ENCODE data around the gene CASKIN1. TPM values are rescaled to one million over a fixed set of nuclear protein-coding genes. Genes with fewer than 3 reads are reported as not detected.
A peak's percentile ranks its signal among the peaks of the same experiment; 100 is the strongest.

The CASKIN1 gene
- total RNA-seq, 1 experiment from 2014 or later = 5.9 TPM

DNA sequence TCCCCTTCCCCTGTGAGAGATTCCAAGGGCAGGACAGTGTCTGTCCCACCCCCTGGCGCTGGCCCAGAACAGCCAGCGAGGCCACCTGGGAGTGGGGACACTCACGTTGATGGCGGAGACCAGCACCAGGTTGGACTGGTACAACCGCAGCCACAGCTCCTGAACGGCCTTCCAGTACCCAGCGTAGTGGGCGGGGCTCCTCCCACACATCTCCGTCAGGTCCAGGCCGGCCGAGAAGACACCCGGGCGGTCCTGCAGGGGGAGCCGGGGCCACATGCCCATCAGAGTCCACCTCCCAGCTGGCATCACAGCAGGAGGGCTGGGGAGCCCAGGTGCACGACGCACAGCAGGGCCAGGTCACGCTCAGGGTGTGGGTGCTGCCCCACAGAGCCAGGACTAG lies 47.9 kb upstream of the CASKIN1 start:
- no peak for DNase-seq (ENCODE audit: low read depth, low spot score)
- RAD21 ChIA-PET (ENCODE audit: low non-redundant PET in 1 of 2, low total read pairs in 2 of 2, uncharacterized antibody in 2 of 2, unreplicated experiment in 2 of 2) = no interaction called here
- peak; percentile 52 for ATAC-seq
- Histone ChIP-seq H3K36me3 (ENCODE audit: control insufficient read depth in 1 of 2, insufficient read depth in 2 of 2, low read length in 2 of 2) (peaks cover 21 to 47% of the 10 kb centered on the region in 2 experiments; a peak in 3 of 4 replicates), H3K9ac (ENCODE audit: low read length) (no peak overlapping the region), H3K4me3 (replicated peaks in 1 of 2; ENCODE audit: low read depth in 1 of 2, low read length in 2 of 2) (no peak overlapping the region), H2AFZ (ENCODE audit: low read depth, low read length, poor library complexity, severe bottlenecking) (no peak overlapping the region), H3K4me1 (ENCODE audit: control insufficient read depth in 1 of 2, insufficient read depth in 2 of 2, low read length in 2 of 2) (peaks cover 0 to 13% of the 10 kb centered on the region in 2 experiments; a peak in 2 of 4 replicates), H3K9me3 (ENCODE audit: control insufficient read depth in 1 of 2, insufficient read depth in 1 of 2, low read depth in 1 of 2, low read length in 2 of 2) (no peaks in the 10 kb centered on the region), H3K9me2 (ENCODE audit: insufficient read depth) (no peaks in the 10 kb centered on the region), H3K79me2 (ENCODE audit: insufficient read depth, low read length) (peaks cover 62% of the 10 kb centered on the region), H4K20me1 (ENCODE audit: insufficient read depth) (no peaks in the 10 kb centered on the region), H3K27me3 (ENCODE audit: insufficient read depth, low read length) (no peaks in the 10 kb centered on the region), H3K27ac (ENCODE audit: low read depth, low read length) (peak overlapping the region; percentile 25; the same call in 1 of the 2 replicates), H3K4me2 (ENCODE audit: low read length) (no peak overlapping the region)
- CTCF ChIA-PET = no interaction called here
- no TSS peak for BruUV-seq (replicated peaks)
- TF ChIP-seq REST (IDR thresholded peaks at IDR 0.05; ENCODE audit: low read depth) = no peak
- TF ChIP-seq, protein P1, sequence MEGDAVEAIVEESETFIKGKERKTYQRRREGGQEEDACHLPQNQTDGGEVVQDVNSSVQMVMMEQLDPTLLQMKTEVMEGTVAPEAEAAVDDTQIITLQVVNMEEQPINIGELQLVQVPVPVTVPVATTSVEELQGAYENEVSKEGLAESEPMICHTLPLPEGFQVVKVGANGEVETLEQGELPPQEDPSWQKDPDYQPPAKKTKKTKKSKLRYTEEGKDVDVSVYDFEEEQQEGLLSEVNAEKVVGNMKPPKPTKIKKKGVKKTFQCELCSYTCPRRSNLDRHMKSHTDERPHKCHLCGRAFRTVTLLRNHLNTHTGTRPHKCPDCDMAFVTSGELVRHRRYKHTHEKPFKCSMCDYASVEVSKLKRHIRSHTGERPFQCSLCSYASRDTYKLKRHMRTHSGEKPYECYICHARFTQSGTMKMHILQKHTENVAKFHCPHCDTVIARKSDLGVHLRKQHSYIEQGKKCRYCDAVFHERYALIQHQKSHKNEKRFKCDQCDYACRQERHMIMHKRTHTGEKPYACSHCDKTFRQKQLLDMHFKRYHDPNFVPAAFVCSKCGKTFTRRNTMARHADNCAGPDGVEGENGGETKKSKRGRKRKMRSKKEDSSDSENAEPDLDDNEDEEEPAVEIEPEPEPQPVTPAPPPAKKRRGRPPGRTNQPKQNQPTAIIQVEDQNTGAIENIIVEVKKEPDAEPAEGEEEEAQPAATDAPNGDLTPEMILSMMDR (IDR thresholded peaks at IDR 0.05 in 2 of 3, conservative IDR thresholded peaks at IDR 0.05 in 1 of 3; ENCODE audit: borderline replicate concordance in 1 of 3, insufficient read depth in 1 of 3, low read depth in 2 of 3, low read length in 2 of 3) = peak in 2 of 3 experiments; percentile 27 to 39; a peak in 4 of 6 replicates
- no peak for TF ChIP-seq ZFX (IDR thresholded peaks at IDR 0.05)
- no peak for TF ChIP-seq ELF1 (IDR thresholded peaks at IDR 0.05; ENCODE audit: borderline replicate concordance, low read depth)
- peak; percentile 21; the same call in 1 of the 2 replicates for TF ChIP-seq RAD21 (IDR thresholded peaks at IDR 0.05; ENCODE audit: low read depth)
- intact Hi-C loops (cut with micrococcal nuclease) = no loop called here
- POLR2A ChIA-PET = no interaction called here
